Activated CD4-positive, CD25-positive, alpha-beta regulatory T cell treated with anti-CD3 and anti-CD28 coated beads, Interleukin-2, amount 50 U/mL, for 16 hours (primary cell): ENCODE measurements around the gene CPTP.
A peak's percentile ranks its signal among the peaks of the same experiment; 100 is the strongest.
"Not testable (repeated sequence)": the region's sequence is repeated elsewhere in the genome, so short reads cannot be mapped to it uniquely, and the experiment has no call there.

Experiments
- DNase-seq: peaks from one replicate; pipeline ENCODE4 v3.0.0-alpha.2; 2020; ENCODE audit warnings: low read depth, low spot score

CPTP gene

GRCh38 chr1:1306661-1307260, 17.8 kb upstream of the CPTP start:
- DNase-seq: no peak

GRCh38 chr1:1307261-1307922, 17.2 kb upstream of the CPTP start:
- no peak for DNase-seq

GRCh38 chr1:1307923-1308755, 16.5 kb upstream of the CPTP start, which contains the start of the genes ACAP3 and PUSL1:
ACAP3 (minus strand) TSS chr1:1307930; CDS start chr1:1307815, 115 bp downstream.
PUSL1 (plus strand) TSS chr1:1308597; CDS start chr1:1308644, 47 bp downstream.
- peak; percentile 79 for DNase-seq

GRCh38 chr1:1308756-1309250, 15.8 kb upstream of the CPTP start:
- DNase-seq: no peak

- no peak for DNase-seq
Observed at GRCh38 chr1:1309251-1310108, 15.1 kb upstream of the CPTP start.

- no peak for DNase-seq
Observed at GRCh38 chr1:1310109-1310385, 14.6 kb upstream of the CPTP start.

GRCh38 chr1:1310476-1311053, 14.0 kb upstream of the CPTP start:
- DNase-seq: no peak

- no peak for DNase-seq
Observed at GRCh38 chr1:1311107-1312104, 13.2 kb upstream of the CPTP start.

GRCh38 chr1:1312450-1313314, 11.9 kb upstream of the CPTP start:
- DNase-seq: no peak

- no peak for DNase-seq
Observed at GRCh38 chr1:1313500-1314236, 10.9 kb upstream of the CPTP start.

- no peak for DNase-seq
Observed at GRCh38 chr1:1314237-1314586, 10.4 kb upstream of the CPTP start.

- DNase-seq: no peak
Observed at GRCh38 chr1:1314678-1315335, 9.8 kb upstream of the CPTP start.

- no peak for DNase-seq
Observed at GRCh38 chr1:1315435-1315954, 9.1 kb upstream of the CPTP start.

GRCh38 chr1:1316199-1316598, 8.4 kb upstream of the CPTP start:
- DNase-seq: not testable (repeated sequence)

- DNase-seq: no peak
Observed at GRCh38 chr1:1317420-1317819, 7.2 kb upstream of the CPTP start.

- no peak for DNase-seq
Observed at GRCh38 chr1:1318131-1318652, 6.4 kb upstream of the CPTP start.
